CD8-positive, alpha-beta memory T cell (primary cell): ENCODE measurements around the gene YIF1A. TPM values are rescaled to one million over a fixed set of nuclear protein-coding genes. Genes with fewer than 3 reads are reported as not detected.

Source experiments
- CTCF ChIA-PET: fragments of 350-600 bp; sonication (Branson Sonifier 250); formaldehyde crosslinking; loops from one replicate; lab custom pipeline; 2021; ENCODE audit warnings: antibody characterized with exemption; lab: Charles Lee
- POLR2A ChIA-PET: fragments of 350-600 bp; sonication (Branson Sonifier 250); formaldehyde crosslinking; loops from one replicate; lab custom pipeline; 2021; ENCODE audit warnings: antibody characterized with exemption; lab: Charles Lee
- DNase-seq, 5 donors: peaks; one replicate each; pipeline versions ENCODE4 v3.0.0 to v3.0.0-alpha.2; 2020 to 2022; ENCODE audit warnings: mixed read lengths in 1 of 5
- H3K27ac ChIP-seq: one replicate; pipeline ENCODE4 v1.7.0; 2013; ENCODE audit warnings: low read depth, mild to moderate bottlenecking, low read length, moderate library complexity
- H3K27me3 ChIP-seq: 2 replicates; pipeline ENCODE4 v1.7.0; 2013; ENCODE audit warnings: low read length, mild to moderate bottlenecking; ENCODE audit not compliant: insufficient read depth, poor library complexity, severe bottlenecking
- H3K36me3 ChIP-seq: 2 replicates; pipeline ENCODE4 v1.7.0; 2013; ENCODE audit warnings: mild to moderate bottlenecking, low read length, moderate library complexity; ENCODE audit not compliant: insufficient read depth
- H3K4me1 ChIP-seq: 2 replicates; pipeline ENCODE4 v1.7.0; 2013; ENCODE audit warnings: mild to moderate bottlenecking, low read length, moderate library complexity; ENCODE audit not compliant: insufficient read depth
- H3K4me3 ChIP-seq: 2 replicates; pipeline ENCODE4 v1.7.0; 2013; ENCODE audit warnings: mild to moderate bottlenecking, low read length
- H3K9me3 ChIP-seq: 2 replicates; pipeline ENCODE4 v1.7.0; 2013; ENCODE audit warnings: mild to moderate bottlenecking, low read length
- H3K27ac Mint-ChIP-seq, 8 donors: one replicate each; pipeline ENCODE4 v1.8.0; 2020 to 2021; ENCODE audit warnings: mixed read lengths in 8 of 8, mild to moderate bottlenecking in 6 of 8, inconsistent platforms in 3 of 8, moderate library complexity in 3 of 8
- H3K27me3 Mint-ChIP-seq, 2 donors: one replicate each; pipeline ENCODE4 v1.8.0; 2020 to 2021; ENCODE audit warnings: mixed read lengths in 2 of 2, mild to moderate bottlenecking in 1 of 2, moderate library complexity in 1 of 2
- H3K36me3 Mint-ChIP-seq, 3 donors: one replicate each; pipeline ENCODE4 v1.8.0; 2020 to 2021; ENCODE audit warnings: mixed read lengths in 3 of 3, inconsistent platforms in 1 of 3, mild to moderate bottlenecking in 1 of 3
- H3K4me1 Mint-ChIP-seq, 3 donors: one replicate each; pipeline ENCODE4 v1.8.0; 2020 to 2021; ENCODE audit warnings: mixed read lengths in 3 of 3, inconsistent platforms in 1 of 3, mild to moderate bottlenecking in 1 of 3
- H3K4me3 Mint-ChIP-seq, 7 donors: one replicate each; pipeline ENCODE4 v1.8.0; 2020 to 2021; ENCODE audit warnings: mixed read lengths in 7 of 7, mild to moderate bottlenecking in 6 of 7, moderate library complexity in 4 of 7, inconsistent platforms in 2 of 7
- H3K9me3 Mint-ChIP-seq, 5 donors: one replicate each; pipeline ENCODE4 v1.8.0; 2020 to 2022; ENCODE audit warnings: mixed read lengths in 5 of 5, mild to moderate bottlenecking in 3 of 5, moderate library complexity in 2 of 5, inconsistent platforms in 1 of 5
- polyA plus RNA-seq: library from polyadenylated mRNA; unstranded; fragments of 300-500 nt; fragmentation: Illumina TruSeq; gene quantifications from one replicate; pipeline ENCODE4 v1.2.3, GENCODE V29; 2021
- total RNA-seq, 2 experiments: library from RNA; stranded (reverse); gene quantifications; one replicate each; pipeline ENCODE4 v1.2.3, GENCODE V29; 2021

YIF1A gene
- total and polyA plus RNA-seq, 3 experiments from 2014 or later = 61.7 to 97.3 (median 96.5) TPM

DNA sequence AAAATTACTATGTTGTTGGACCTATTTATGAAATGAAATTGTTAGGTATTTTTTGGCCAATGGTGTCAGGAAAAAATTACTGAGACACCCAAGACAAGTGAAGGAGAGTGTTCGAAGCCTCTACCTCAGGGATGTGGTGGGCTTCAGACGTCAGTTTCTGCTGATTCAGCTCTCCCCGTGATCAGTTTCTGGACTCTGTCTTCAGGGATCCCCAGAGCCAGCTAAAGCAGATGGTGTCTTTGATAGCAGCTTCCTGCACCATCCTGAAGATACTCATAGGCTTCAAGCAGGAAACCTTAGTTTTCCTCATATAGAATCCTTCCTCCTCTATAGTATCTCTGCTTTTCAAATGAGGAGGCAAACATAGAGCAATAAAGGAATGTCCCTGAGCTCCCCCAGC lies 20.5 kb upstream of the YIF1A start:
- H3K4me3 Mint-ChIP-seq = peak overlapping the region in 1 of 7 donors; percentile 55
- no peaks in the 10 kb centered on the region for H3K9me3 Mint-ChIP-seq
- H3K9me3 ChIP-seq = no peaks in the 10 kb centered on the region
- peaks cover 0 to 3% of the 10 kb centered on the region in 2 donors for H3K27me3 Mint-ChIP-seq
- H3K36me3 Mint-ChIP-seq = peaks cover 0 to 1% (median 0%) of the 10 kb centered on the region in 3 donors
- H3K4me3 ChIP-seq = no peak overlapping the region
- H3K4me1 ChIP-seq = peaks cover 21% of the 10 kb centered on the region
- no peak for DNase-seq
- H3K27me3 ChIP-seq = no peaks in the 10 kb centered on the region
- no peaks in the 10 kb centered on the region for H3K36me3 ChIP-seq
- no peak overlapping the region for H3K27ac ChIP-seq
- peaks cover 9 to 16% (median 15%) of the 10 kb centered on the region in 3 donors for H3K4me1 Mint-ChIP-seq
- CTCF ChIA-PET = interaction anchor here (0.9 to 4.7 kb wide), 4 partner anchors 9 to 80 kb away, joined by 3 to 65 read pairs (median 42); no protein-coding TSS in a partner anchor
- POLR2A ChIA-PET = no interaction called here
- H3K27ac Mint-ChIP-seq = no peak overlapping the region

- Mint-ChIP-seq H3K27ac (peak overlapping the region in 1 of 8 donors; percentile 84), H3K4me1 (no peaks in the 10 kb centered on the region), H3K9me3 (no peaks in the 10 kb centered on the region), H3K4me3 (no peak overlapping the region), H3K36me3 (no peaks in the 10 kb centered on the region), H3K27me3 (no peaks in the 10 kb centered on the region)
- Histone ChIP-seq H3K4me1 (no peaks in the 10 kb centered on the region), H3K9me3 (no peaks in the 10 kb centered on the region), H3K27me3 (no peaks in the 10 kb centered on the region), H3K36me3 (no peaks in the 10 kb centered on the region), H3K27ac (no peak overlapping the region), H3K4me3 (no peak overlapping the region)
- CTCF ChIA-PET = interaction anchor here (0.9 to 7.4 kb wide), 2 partner anchors 8 to 86 kb away, joined by 4 to 36 read pairs; no protein-coding TSS in a partner anchor
- DNase-seq = no peak
- POLR2A ChIA-PET = no interaction called here
Measured at GRCh38 chr11:66302656-66303055, 13.7 kb upstream of the YIF1A start.

- no peak overlapping the region for H3K4me3 ChIP-seq
- no peaks in the 10 kb centered on the region for H3K9me3 Mint-ChIP-seq
- no peaks in the 10 kb centered on the region for H3K4me1 ChIP-seq
- no peaks in the 10 kb centered on the region for H3K27me3 ChIP-seq
- peak overlapping the region in 1 of 8 donors; percentile 44 for H3K27ac Mint-ChIP-seq
- no peak overlapping the region for H3K27ac ChIP-seq
- no peak overlapping the region for H3K4me3 Mint-ChIP-seq
- POLR2A ChIA-PET = no interaction called here
- peaks cover 3 to 4% of the 10 kb centered on the region in 2 donors for H3K27me3 Mint-ChIP-seq
- no peaks in the 10 kb centered on the region for H3K4me1 Mint-ChIP-seq
- CTCF ChIA-PET = interaction anchor here (0.6 to 7.4 kb wide), 2 partner anchors 12 to 624 kb away, joined by 3 to 36 read pairs; no protein-coding TSS in a partner anchor
- no peaks in the 10 kb centered on the region for H3K36me3 ChIP-seq
- H3K9me3 ChIP-seq = no peaks in the 10 kb centered on the region
- no peak for DNase-seq
- H3K36me3 Mint-ChIP-seq = no peaks in the 10 kb centered on the region
Measured at GRCh38 chr11:66299186-66299585, 10.2 kb upstream of the YIF1A start.

- H3K9me3 ChIP-seq = no peaks in the 10 kb centered on the region
- H3K27ac ChIP-seq = no peak overlapping the region
- H3K36me3 Mint-ChIP-seq = peaks cover 0 to 3% (median 0%) of the 10 kb centered on the region in 3 donors
- H3K4me1 Mint-ChIP-seq = peaks cover 3 to 4% (median 3%) of the 10 kb centered on the region in 3 donors
- CTCF ChIA-PET = interaction anchor here (7.4 kb wide), 1 partner anchor 13 kb away, joined by 36 read pairs; no protein-coding TSS in a partner anchor
- H3K27ac Mint-ChIP-seq = peak overlapping the region in 1 of 8 donors; percentile 41
- no peak overlapping the region for H3K4me3 Mint-ChIP-seq
- DNase-seq = no peak
- no peaks in the 10 kb centered on the region for H3K4me1 ChIP-seq
- H3K9me3 Mint-ChIP-seq = no peaks in the 10 kb centered on the region
- H3K36me3 ChIP-seq = no peaks in the 10 kb centered on the region
- POLR2A ChIA-PET = no interaction called here
- no peak overlapping the region for H3K4me3 ChIP-seq
- H3K27me3 ChIP-seq = peaks cover 11% of the 10 kb centered on the region
- H3K27me3 Mint-ChIP-seq = peaks cover 12 to 15% of the 10 kb centered on the region in 2 donors
Measured at GRCh38 chr11:66297610-66298009, 8.7 kb upstream of the YIF1A start.

DNA sequence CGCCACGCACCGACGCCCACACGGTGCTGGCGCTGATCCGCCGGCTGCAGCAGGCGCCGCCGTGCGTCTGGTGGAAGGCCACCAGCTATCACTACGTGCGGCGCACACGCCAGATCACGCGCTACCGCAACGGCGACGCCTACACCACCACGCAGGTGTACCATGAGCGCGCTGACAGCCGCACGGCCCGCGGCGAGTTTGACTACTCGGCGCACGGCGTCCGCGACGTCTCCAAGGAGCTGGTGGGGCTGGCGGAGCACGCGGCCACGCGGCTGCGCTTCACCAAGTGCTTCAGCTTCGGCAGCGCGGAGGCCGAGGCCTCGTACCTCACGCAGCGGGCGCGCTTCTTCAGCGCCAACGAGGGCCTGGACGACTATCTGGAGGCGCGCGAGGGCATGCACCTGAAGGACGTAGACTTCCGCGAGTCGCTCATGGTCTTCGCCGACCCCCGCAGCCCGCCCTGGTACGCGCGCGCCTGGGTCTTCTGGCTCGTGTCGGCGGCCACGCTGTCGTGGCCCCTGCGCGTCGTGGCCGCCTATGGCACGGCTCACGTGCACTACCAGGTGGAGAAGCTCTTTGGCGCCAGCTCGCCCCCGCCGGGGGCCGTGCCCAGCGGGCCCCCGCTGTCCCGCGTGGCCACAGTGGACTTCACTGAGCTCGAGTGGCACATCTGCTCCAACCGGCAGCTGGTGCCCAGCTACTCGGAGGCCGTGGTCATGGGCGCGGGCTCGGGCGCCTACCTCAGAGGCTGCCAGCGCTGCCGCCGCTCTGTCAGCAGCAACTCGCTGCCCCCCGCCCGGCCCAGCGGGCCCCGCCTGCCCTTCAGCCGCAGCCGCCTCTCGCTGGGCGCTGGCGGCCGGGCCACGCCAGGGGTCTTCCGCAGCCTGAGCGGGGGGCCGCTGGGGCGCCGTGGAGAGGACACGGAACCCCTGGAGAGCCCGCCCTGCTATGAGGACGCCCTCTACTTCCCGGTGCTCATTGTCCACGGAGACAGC lies 6.0 kb upstream of the YIF1A start:
- peaks cover 0 to 4% (median 0%) of the 10 kb centered on the region in 3 donors for H3K36me3 Mint-ChIP-seq
- H3K9me3 Mint-ChIP-seq = no peaks in the 10 kb centered on the region
- Histone ChIP-seq H3K4me1 (peaks cover 5% of the 10 kb centered on the region), H3K9me3 (no peaks in the 10 kb centered on the region), H3K27ac (no peak overlapping the region), H3K4me3 (no peak overlapping the region), H3K36me3 (no peaks in the 10 kb centered on the region), H3K27me3 (peaks cover 15% of the 10 kb centered on the region)
- ChIA-PET POLR2A (interaction anchor here (0.5 kb wide), 1 partner anchor 96 kb away, joined by 4 read pairs; no protein-coding TSS in a partner anchor), CTCF (interaction anchor here (1.2 kb wide), 1 partner anchor 17 kb away, joined by 3 read pairs; no protein-coding TSS in a partner anchor)
- DNase-seq = no peak
- no peak overlapping the region for H3K4me3 Mint-ChIP-seq
- H3K27ac Mint-ChIP-seq = no peak overlapping the region
- H3K27me3 Mint-ChIP-seq = peaks cover 12 to 24% of the 10 kb centered on the region in 2 donors
- peaks cover 14 to 18% (median 17%) of the 10 kb centered on the region in 3 donors for H3K4me1 Mint-ChIP-seq

GRCh38 chr11:66293777-66294625 lies 5.1 kb upstream of the YIF1A start:
- peaks cover 15% of the 10 kb centered on the region for H3K27me3 ChIP-seq
- no peaks in the 10 kb centered on the region for H3K9me3 Mint-ChIP-seq
- CTCF ChIA-PET = no interaction called here
- H3K36me3 Mint-ChIP-seq = peaks cover 0 to 4% (median 2%) of the 10 kb centered on the region in 3 donors
- DNase-seq = no peak
- POLR2A ChIA-PET = no interaction called here
- no peaks in the 10 kb centered on the region for H3K36me3 ChIP-seq
- H3K27ac ChIP-seq = no peak overlapping the region
- peaks cover 23 to 27% (median 26%) of the 10 kb centered on the region in 3 donors for H3K4me1 Mint-ChIP-seq
- peak overlapping the region in 1 of 7 donors; percentile 49 for H3K4me3 Mint-ChIP-seq
- H3K9me3 ChIP-seq = no peaks in the 10 kb centered on the region
- H3K27ac Mint-ChIP-seq = no peak overlapping the region
- H3K4me1 ChIP-seq = peaks cover 9% of the 10 kb centered on the region
- H3K4me3 ChIP-seq = no peak overlapping the region
- peaks cover 14 to 24% of the 10 kb centered on the region in 2 donors for H3K27me3 Mint-ChIP-seq

GRCh38 chr11:66293352-66293751 lies 4.4 kb upstream of the YIF1A start:
- H3K4me3 Mint-ChIP-seq = peak overlapping the region in 3 of 7 donors; percentile 3 to 80 (median 49)
- ChIA-PET POLR2A (no interaction called here), CTCF (no interaction called here)
- H3K27me3 Mint-ChIP-seq = peaks cover 14 to 24% of the 10 kb centered on the region in 2 donors
- Histone ChIP-seq H3K27me3 (peaks cover 15% of the 10 kb centered on the region), H3K4me1 (peaks cover 11% of the 10 kb centered on the region), H3K4me3 (no peak overlapping the region), H3K36me3 (no peaks in the 10 kb centered on the region), H3K9me3 (no peaks in the 10 kb centered on the region), H3K27ac (no peak overlapping the region)
- peaks cover 23 to 30% (median 27%) of the 10 kb centered on the region in 3 donors for H3K4me1 Mint-ChIP-seq
- H3K36me3 Mint-ChIP-seq = peaks cover 0 to 4% (median 4%) of the 10 kb centered on the region in 3 donors
- no peak overlapping the region for H3K27ac Mint-ChIP-seq
- no peaks in the 10 kb centered on the region for H3K9me3 Mint-ChIP-seq
- DNase-seq = no peak
